ENCODE measurements around the gene IFT80.

GRCh38 chr3:160287666-160288065 lies 111.4 kb downstream of the IFT80 start:
- TF ChIP-seq POLR2A (IDR thresholded peaks at IDR 0.05) (no peak), CTCF (IDR thresholded peaks at IDR 0.05) (no peak), POLR2AphosphoS5 (IDR thresholded peaks at IDR 0.05) (no peak), EP300 (IDR thresholded peaks at IDR 0.05) (no peak)
